ENCODE data around the gene OSBPL6.

OSBPL6 gene

GRCh38 chr2:178241844-178242551 lies 47.7 kb downstream of the OSBPL6 start:
- DNase-seq = no peak

- DNase-seq = no peak
These were observed 48.2 kb downstream of the OSBPL6 start for GRCh38 chr2:178242552-178242883.

GRCh38 chr2:178243961-178244360 lies 49.6 kb downstream of the OSBPL6 start:
- DNase-seq = no peak

- DNase-seq = no peak
These were observed 50.5 kb downstream of the OSBPL6 start for GRCh38 chr2:178244777-178245176.

- DNase-seq = no peak
These were observed 52.4 kb downstream of the OSBPL6 start for GRCh38 chr2:178246696-178247095.

- no peak for DNase-seq
These were observed 52.9 kb downstream of the OSBPL6 start for GRCh38 chr2:178247250-178247649.

GRCh38 chr2:178250429-178250828 lies 56.1 kb downstream of the OSBPL6 start:
- no peak for DNase-seq

- DNase-seq = no peak
These were observed 57.0 kb downstream of the OSBPL6 start for GRCh38 chr2:178251151-178251955.

GRCh38 chr2:178256382-178257042 lies 62.2 kb downstream of the OSBPL6 start:
- DNase-seq = no peak

- no peak for DNase-seq
These were observed 62.8 kb downstream of the OSBPL6 start for GRCh38 chr2:178257127-178257526.

- no peak for DNase-seq
These were observed 64.6 kb downstream of the OSBPL6 start for GRCh38 chr2:178258916-178259315.

- no peak for DNase-seq
These were observed 69.0 kb downstream of the OSBPL6 start for GRCh38 chr2:178263159-178263860.

- DNase-seq = no peak
These were observed 69.9 kb downstream of the OSBPL6 start for GRCh38 chr2:178264211-178264610.

GRCh38 chr2:178265851-178266250 lies 71.5 kb downstream of the OSBPL6 start:
- no peak for DNase-seq

GRCh38 chr2:178266445-178266844 lies 72.1 kb downstream of the OSBPL6 start:
- DNase-seq = no peak

GRCh38 chr2:178267660-178268059 lies 73.3 kb downstream of the OSBPL6 start:
- DNase-seq = no peak

GRCh38 chr2:178268435-178268834 lies 74.1 kb downstream of the OSBPL6 start:
- DNase-seq = no peak

- DNase-seq = no peak
These were observed 75.3 kb downstream of the OSBPL6 start for GRCh38 chr2:178269438-178270224.

GRCh38 chr2:178270338-178270737 lies 76.0 kb downstream of the OSBPL6 start:
- DNase-seq = no peak

GRCh38 chr2:178271094-178271493 lies 76.8 kb downstream of the OSBPL6 start:
- no peak for DNase-seq

GRCh38 chr2:178271629-178272333 lies 77.5 kb downstream of the OSBPL6 start:
- no peak for DNase-seq

Measured in effector CD8-positive, alpha-beta T cell (primary cell).